ENCODE results near the gene GPRC5D. TPM values are rescaled to one million over a fixed set of nuclear protein-coding genes. Genes with fewer than 3 reads are reported as not detected.
A peak's percentile ranks its signal among the peaks of the same experiment; 100 is the strongest.

GPRC5D gene
- total and polyA plus RNA-seq, 9 of the 15 experiments (the other 6 are each of a cell fraction or from before 2014, with no cell fraction given) = 1.0 to 1.1 TPM; not detected in 7

DNA sequence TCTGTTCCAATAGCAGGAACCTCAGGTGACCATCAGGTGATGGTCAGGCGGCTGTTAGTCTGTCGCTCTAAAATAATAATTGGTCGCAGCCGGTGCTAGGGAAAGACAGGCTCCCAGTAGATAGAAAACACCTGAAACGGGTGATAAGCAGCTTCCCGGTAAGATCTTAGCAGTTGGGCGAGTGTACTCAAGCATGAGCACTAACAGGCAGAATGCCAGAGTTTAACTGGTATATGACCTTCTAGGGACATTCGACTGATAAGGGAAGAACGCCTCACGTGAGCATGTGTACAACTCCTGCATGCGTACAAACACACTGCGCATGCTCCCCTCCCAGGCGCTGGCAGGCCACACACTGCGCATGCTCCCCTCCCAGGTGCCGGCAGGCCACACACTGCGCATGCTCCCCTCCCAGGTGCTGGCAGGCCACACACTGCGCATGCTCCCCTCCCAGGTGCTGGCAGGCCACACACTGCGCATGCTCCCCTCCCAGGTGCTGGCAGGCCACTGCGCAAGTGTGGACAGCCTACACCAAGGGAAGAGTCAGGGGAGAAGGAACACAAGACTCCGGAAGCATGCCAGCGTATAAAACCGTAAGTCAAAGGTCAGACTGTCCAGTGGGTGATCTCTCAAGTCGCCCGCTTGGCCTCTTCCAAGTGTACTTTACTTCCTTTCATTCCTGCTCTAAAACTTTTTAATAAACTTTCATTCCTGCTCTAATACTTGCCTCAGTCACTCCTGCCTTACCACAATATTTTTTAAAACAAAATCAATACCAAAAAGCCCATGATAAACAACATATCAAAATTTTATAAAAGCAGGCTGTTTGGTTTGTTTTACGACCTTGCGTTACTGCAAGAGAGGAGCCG lies 24.5 kb downstream of the GPRC5D start (continued):
- TF ChIP-seq, protein P1, sequence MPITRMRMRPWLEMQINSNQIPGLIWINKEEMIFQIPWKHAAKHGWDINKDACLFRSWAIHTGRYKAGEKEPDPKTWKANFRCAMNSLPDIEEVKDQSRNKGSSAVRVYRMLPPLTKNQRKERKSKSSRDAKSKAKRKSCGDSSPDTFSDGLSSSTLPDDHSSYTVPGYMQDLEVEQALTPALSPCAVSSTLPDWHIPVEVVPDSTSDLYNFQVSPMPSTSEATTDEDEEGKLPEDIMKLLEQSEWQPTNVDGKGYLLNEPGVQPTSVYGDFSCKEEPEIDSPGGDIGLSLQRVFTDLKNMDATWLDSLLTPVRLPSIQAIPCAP (CRISPR knock-in tag; IDR thresholded peaks at IDR 0.05; ENCODE audit: borderline replicate concordance) = no peak
- TF ChIP-seq TAF7 (tag; IDR thresholded peaks at IDR 0.05) (no peak), FOXP1 (CRISPR knock-in tag; IDR thresholded peaks at IDR 0.05) (0 out of 2 replicates have a peak, but pooled peaks have one; percentile 27), ZNF311 (CRISPR knock-in tag; IDR thresholded peaks at IDR 0.05) (no peak), ARID1B (IDR thresholded peaks at IDR 0.05) (peak; percentile 44), HNRNPUL1 (IDR thresholded peaks at IDR 0.05; ENCODE audit: low read length) (no peak), NR2F6 (CRISPR knock-in tag; IDR thresholded peaks at IDR 0.05) (no peak), MAZ (CRISPR knock-in tag; conservative IDR thresholded peaks at IDR 0.05 in 1 of 2, IDR thresholded peaks at IDR 0.05 in 1 of 2) (no peak), NR3C1 (CRISPR knock-in tag; IDR thresholded peaks at IDR 0.05) (no peak), SRSF1 (IDR thresholded peaks at IDR 0.05; ENCODE audit: low read depth, low read length) (no peak), XRCC3 (IDR thresholded peaks at IDR 0.05) (no peak), RAD51 (IDR thresholded peaks at IDR 0.05; ENCODE audit: borderline replicate concordance, low read depth) (peak; percentile 65; the same call in 1 of the 2 replicates), SMAD1 (IDR thresholded peaks at IDR 0.05; ENCODE audit: low read depth, low read length, partially characterized antibody) (no peak), KDM1A (IDR thresholded peaks at IDR 0.05) (peak in 1 of 2 experiments; percentile 75; a peak in 2 of 4 replicates), NRF1 (conservative IDR thresholded peaks at IDR 0.05 in 1 of 2, IDR thresholded peaks at IDR 0.05 in 1 of 2) (peak; percentile 99 to 100), HDAC3 (IDR thresholded peaks at IDR 0.05; ENCODE audit: borderline replicate concordance, partially characterized antibody) (no peak), MEIS2 (IDR thresholded peaks at IDR 0.05; ENCODE audit: partially characterized antibody) (peak; percentile 96)
- TF ChIP-seq, protein P2, sequence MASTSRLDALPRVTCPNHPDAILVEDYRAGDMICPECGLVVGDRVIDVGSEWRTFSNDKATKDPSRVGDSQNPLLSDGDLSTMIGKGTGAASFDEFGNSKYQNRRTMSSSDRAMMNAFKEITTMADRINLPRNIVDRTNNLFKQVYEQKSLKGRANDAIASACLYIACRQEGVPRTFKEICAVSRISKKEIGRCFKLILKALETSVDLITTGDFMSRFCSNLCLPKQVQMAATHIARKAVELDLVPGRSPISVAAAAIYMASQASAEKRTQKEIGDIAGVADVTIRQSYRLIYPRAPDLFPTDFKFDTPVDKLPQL (IDR thresholded peaks at IDR 0.05; ENCODE audit: extremely low read depth, insufficient read length) = no peak
- TF ChIP-seq, protein P3, sequence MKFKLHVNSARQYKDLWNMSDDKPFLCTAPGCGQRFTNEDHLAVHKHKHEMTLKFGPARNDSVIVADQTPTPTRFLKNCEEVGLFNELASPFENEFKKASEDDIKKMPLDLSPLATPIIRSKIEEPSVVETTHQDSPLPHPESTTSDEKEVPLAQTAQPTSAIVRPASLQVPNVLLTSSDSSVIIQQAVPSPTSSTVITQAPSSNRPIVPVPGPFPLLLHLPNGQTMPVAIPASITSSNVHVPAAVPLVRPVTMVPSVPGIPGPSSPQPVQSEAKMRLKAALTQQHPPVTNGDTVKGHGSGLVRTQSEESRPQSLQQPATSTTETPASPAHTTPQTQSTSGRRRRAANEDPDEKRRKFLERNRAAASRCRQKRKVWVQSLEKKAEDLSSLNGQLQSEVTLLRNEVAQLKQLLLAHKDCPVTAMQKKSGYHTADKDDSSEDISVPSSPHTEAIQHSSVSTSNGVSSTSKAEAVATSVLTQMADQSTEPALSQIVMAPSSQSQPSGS (CRISPR knock-in tag; IDR thresholded peaks at IDR 0.05) = no peak
- TF ChIP-seq, protein P4, sequence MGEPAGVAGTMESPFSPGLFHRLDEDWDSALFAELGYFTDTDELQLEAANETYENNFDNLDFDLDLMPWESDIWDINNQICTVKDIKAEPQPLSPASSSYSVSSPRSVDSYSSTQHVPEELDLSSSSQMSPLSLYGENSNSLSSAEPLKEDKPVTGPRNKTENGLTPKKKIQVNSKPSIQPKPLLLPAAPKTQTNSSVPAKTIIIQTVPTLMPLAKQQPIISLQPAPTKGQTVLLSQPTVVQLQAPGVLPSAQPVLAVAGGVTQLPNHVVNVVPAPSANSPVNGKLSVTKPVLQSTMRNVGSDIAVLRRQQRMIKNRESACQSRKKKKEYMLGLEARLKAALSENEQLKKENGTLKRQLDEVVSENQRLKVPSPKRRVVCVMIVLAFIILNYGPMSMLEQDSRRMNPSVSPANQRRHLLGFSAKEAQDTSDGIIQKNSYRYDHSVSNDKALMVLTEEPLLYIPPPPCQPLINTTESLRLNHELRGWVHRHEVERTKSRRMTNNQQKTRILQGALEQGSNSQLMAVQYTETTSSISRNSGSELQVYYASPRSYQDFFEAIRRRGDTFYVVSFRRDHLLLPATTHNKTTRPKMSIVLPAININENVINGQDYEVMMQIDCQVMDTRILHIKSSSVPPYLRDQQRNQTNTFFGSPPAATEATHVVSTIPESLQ (CRISPR knock-in tag; IDR thresholded peaks at IDR 0.05) = no peak
